CD4-positive, alpha-beta T cell (primary cell): ENCODE measurements around the gene LAT. TPM values are rescaled to one million over a fixed set of nuclear protein-coding genes. Genes with fewer than 3 reads are reported as not detected.
"Not testable (repeated sequence)": the region's sequence is repeated elsewhere in the genome, so short reads cannot be mapped to it uniquely, and the experiment has no call there.

Source experiments
- ATAC-seq: fragments of 200-7000 bp; cut with Tn5 transposase; one replicate; pipeline ENCODE4 v1.10.0; 2022; ENCODE audit warnings: mild to moderate bottlenecking; ENCODE audit not compliant: poor library complexity
- CTCF ChIA-PET: fragments of 350-600 bp; sonication (Branson Sonifier 250); formaldehyde crosslinking; loops from one replicate; lab custom pipeline; 2021; ENCODE audit warnings: antibody characterized with exemption, inconsistent platforms; lab: Charles Lee
- POLR2A ChIA-PET: fragments of 350-600 bp; sonication (Branson Sonifier 250); formaldehyde crosslinking; loops from one replicate; lab custom pipeline; 2021; ENCODE audit warnings: antibody characterized with exemption, inconsistent platforms; lab: Charles Lee
- DNase-seq, 14 experiments: peaks; one replicate each; pipeline ENCODE4 v3.0.0-alpha.2; 2013 to 2020; ENCODE audit warnings: mixed read lengths in 2 of 14
- H3K27ac ChIP-seq, 2 donors: one replicate each; pipeline versions ENCODE4 v1.5.1 to v1.7.0; 2013; ENCODE audit warnings: low read length in 2 of 2, low read depth in 1 of 2, mild to moderate bottlenecking in 1 of 2
- H3K27me3 ChIP-seq, 2 experiments: 1 replicate in 1 of 2; 2 replicates in 1 of 2; pipeline versions ENCODE4 v1.6.1 to v1.7.0; 2013; ENCODE audit warnings: low read length in 2 of 2, control low read depth in 1 of 2, mild to moderate bottlenecking in 1 of 2, moderate library complexity in 1 of 2; ENCODE audit not compliant: insufficient read depth in 2 of 2, control insufficient read depth in 1 of 2
- H3K36me3 ChIP-seq: one replicate; pipeline ENCODE4 v1.6.1; 2013; ENCODE audit warnings: low read length, control low read depth; ENCODE audit not compliant: insufficient read depth
- H3K4me1 ChIP-seq: one replicate; pipeline ENCODE4 v1.6.1; 2013; ENCODE audit warnings: low read length, control low read depth; ENCODE audit not compliant: insufficient read depth
- H3K4me3 ChIP-seq: one replicate; pipeline ENCODE4 v1.5.1; 2013; ENCODE audit warnings: mild to moderate bottlenecking, low read length, moderate library complexity
- H3K9me3 ChIP-seq, 2 experiments: 1 replicate in 1 of 2; 2 replicates in 1 of 2; pipeline versions ENCODE4 v1.6.1 to v1.7.0; 2013; ENCODE audit warnings: low read length in 2 of 2, mild to moderate bottlenecking in 2 of 2, control low read depth in 1 of 2, moderate library complexity in 1 of 2; ENCODE audit not compliant: control insufficient read depth in 1 of 2, insufficient read depth in 1 of 2
- H3K27ac Mint-ChIP-seq: one replicate; pipeline ENCODE4 v1.8.0; 2020; ENCODE audit warnings: mixed read lengths
- H3K27me3 Mint-ChIP-seq: one replicate; pipeline ENCODE4 v1.8.0; 2021; ENCODE audit warnings: mixed read lengths
- H3K36me3 Mint-ChIP-seq: one replicate; pipeline ENCODE4 v1.8.0; 2021; ENCODE audit warnings: low read depth, mixed read lengths
- H3K4me1 Mint-ChIP-seq: one replicate; pipeline ENCODE4 v1.8.0; 2021; ENCODE audit warnings: low read depth, mixed read lengths
- H3K4me3 Mint-ChIP-seq: one replicate; pipeline ENCODE4 v1.8.0; 2020; ENCODE audit warnings: mild to moderate bottlenecking, mixed read lengths
- H3K9me3 Mint-ChIP-seq: one replicate; pipeline ENCODE4 v1.8.0; 2020; ENCODE audit warnings: mixed read lengths
- intact Hi-C, 2 experiments: fragments of 100-400 bp; cut with DNase I in 1 of 2; cut with micrococcal nuclease in 1 of 2; formaldehyde crosslinking; loops; one replicate each; pipeline versions ENCODE4 v1.15.1 to v1.9.0; 2023 to 2025; cut with DNase I, micrococcal nuclease
- total RNA-seq, 174 experiments: library from RNA in 2 of 174; stranded (reverse) in 2 of 174; gene quantifications; one replicate each; pipeline ENCODE4 v1.2.3 and lab custom pipeline; 2021 to 2026
- TF ChIP-seq, protein P1 (sequence below): fragments of 200-600 bp; IDR thresholded peaks from one replicate; pipeline ENCODE4 v1.8.0; 2022; ENCODE audit warnings: antibody characterized with exemption, mild to moderate bottlenecking

The LAT gene
- total RNA-seq, 2 experiments from 2014 or later = 156 to 160 TPM

- peak overlapping the region; percentile 47 for H3K27ac Mint-ChIP-seq
Measured at GRCh38 chr16:28936784-28937155, 48.1 kb upstream of the LAT start.

DNA sequence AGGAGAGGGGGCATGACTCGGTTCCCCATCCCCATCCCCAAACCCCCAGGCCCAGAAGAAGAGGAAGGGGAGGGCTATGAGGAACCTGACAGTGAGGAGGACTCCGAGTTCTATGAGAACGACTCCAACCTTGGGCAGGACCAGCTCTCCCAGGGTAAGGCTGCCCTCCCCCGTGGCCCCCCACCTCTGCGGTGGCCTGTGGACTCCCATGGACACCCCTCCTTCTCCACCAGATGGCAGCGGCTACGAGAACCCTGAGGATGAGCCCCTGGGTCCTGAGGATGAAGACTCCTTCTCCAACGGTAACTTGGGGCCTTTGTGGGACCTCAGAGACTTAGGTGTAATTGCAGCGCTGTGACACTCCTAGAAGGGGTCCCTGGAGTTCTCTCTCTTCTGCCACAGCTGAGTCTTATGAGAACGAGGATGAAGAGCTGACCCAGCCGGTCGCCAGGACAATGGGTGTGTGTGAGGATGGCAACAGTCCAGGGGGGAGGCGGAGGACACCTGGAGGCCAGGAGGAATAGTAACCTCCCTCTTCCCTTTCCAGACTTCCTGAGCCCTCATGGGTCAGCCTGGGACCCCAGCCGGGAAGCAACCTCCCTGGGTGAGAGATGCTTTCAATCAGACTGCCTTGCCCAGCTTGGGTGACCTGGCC is 47.5 kb upstream of the LAT start:
- H3K27ac ChIP-seq = no peak overlapping the region
- ChIA-PET CTCF (interaction anchor here (1.6 kb wide), 1 partner anchor 8 kb away, joined by 6 read pairs; no protein-coding TSS in a partner anchor), POLR2A (no interaction called here)
- TF ChIP-seq, protein P1, sequence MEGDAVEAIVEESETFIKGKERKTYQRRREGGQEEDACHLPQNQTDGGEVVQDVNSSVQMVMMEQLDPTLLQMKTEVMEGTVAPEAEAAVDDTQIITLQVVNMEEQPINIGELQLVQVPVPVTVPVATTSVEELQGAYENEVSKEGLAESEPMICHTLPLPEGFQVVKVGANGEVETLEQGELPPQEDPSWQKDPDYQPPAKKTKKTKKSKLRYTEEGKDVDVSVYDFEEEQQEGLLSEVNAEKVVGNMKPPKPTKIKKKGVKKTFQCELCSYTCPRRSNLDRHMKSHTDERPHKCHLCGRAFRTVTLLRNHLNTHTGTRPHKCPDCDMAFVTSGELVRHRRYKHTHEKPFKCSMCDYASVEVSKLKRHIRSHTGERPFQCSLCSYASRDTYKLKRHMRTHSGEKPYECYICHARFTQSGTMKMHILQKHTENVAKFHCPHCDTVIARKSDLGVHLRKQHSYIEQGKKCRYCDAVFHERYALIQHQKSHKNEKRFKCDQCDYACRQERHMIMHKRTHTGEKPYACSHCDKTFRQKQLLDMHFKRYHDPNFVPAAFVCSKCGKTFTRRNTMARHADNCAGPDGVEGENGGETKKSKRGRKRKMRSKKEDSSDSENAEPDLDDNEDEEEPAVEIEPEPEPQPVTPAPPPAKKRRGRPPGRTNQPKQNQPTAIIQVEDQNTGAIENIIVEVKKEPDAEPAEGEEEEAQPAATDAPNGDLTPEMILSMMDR = no peak
- Mint-ChIP-seq H3K36me3 (no peaks in the 10 kb centered on the region), H3K4me1 (peaks cover 28% of the 10 kb centered on the region), H3K27ac (no peak overlapping the region), H3K4me3 (no peak overlapping the region), H3K27me3 (no peaks in the 10 kb centered on the region), H3K9me3 (no peaks in the 10 kb centered on the region)
- no peak for ATAC-seq
- H3K4me3 ChIP-seq = no peak overlapping the region
- no peaks in the 10 kb centered on the region for H3K36me3 ChIP-seq
- DNase-seq = no peak
- peaks cover 0 to 4% of the 10 kb centered on the region in 2 experiments for H3K9me3 ChIP-seq
- H3K27me3 ChIP-seq = no peaks in the 10 kb centered on the region
- peaks cover 14% of the 10 kb centered on the region for H3K4me1 ChIP-seq
- intact Hi-C loops = no loop called here

More at GRCh38 chr16:28936784-28937155, 48.1 kb upstream of the LAT start:
- peaks cover 28% of the 10 kb centered on the region for H3K4me1 Mint-ChIP-seq
- H3K36me3 Mint-ChIP-seq = no peaks in the 10 kb centered on the region
- Histone ChIP-seq H3K36me3 (no peaks in the 10 kb centered on the region), H3K4me3 (peak overlapping the region; percentile 36), H3K4me1 (peaks cover 14% of the 10 kb centered on the region), H3K27me3 (no peaks in the 10 kb centered on the region), H3K27ac (no peak overlapping the region), H3K9me3 (peaks cover 0 to 4% of the 10 kb centered on the region in 2 experiments)
- peak overlapping the region; percentile 80 for H3K4me3 Mint-ChIP-seq
- TF ChIP-seq, protein P1 = no peak
- ATAC-seq (no peak), DNase-seq (peak in 1 of 14 experiments; percentile 14)
- no peaks in the 10 kb centered on the region for H3K27me3 Mint-ChIP-seq
- no peaks in the 10 kb centered on the region for H3K9me3 Mint-ChIP-seq
- intact Hi-C loops = no loop called here
- CTCF ChIA-PET = interaction anchor here (1.6 kb wide), 1 partner anchor 8 kb away, joined by 6 read pairs; no protein-coding TSS in a partner anchor
- POLR2A ChIA-PET = interaction anchor here (0.8 to 1.5 kb wide), 6 partner anchors 9 to 73 kb away, joined by 3 to 11 read pairs (median 4); partner anchors contain the start of genes NFATC2IP, RABEP2 and SH2B1

DNA sequence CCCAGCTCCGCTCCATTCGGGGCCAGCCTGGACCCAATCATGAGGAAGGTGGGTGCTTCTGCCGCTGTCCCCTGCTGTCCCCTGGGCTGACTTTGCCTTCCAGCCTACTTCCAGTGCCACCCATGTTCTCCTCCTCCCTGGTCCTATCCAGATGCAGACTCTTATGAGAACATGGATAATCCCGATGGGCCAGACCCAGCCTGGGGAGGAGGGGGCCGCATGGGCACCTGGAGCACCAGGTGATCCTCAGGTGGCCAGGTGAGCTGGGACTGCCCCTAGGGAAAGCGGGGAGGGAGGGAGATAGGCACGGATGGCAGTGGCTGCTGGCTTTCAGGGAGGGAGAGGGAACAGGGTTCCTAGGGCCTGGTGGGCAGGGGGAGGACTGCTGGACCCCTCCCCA is 46.1 kb upstream of the LAT start:
- intact Hi-C loops = no loop called here

GRCh38 chr16:28939825-28940224 is 45.0 kb upstream of the LAT start:
- DNase-seq, H3K27me3 Mint-ChIP-seq, CTCF ChIA-PET, POLR2A ChIA-PET, H3K9me3 ChIP-seq, ATAC-seq, H3K27ac Mint-ChIP-seq, H3K36me3 ChIP-seq, H3K4me3 Mint-ChIP-seq, intact Hi-C loops, H3K27me3 ChIP-seq, H3K9me3 Mint-ChIP-seq, H3K36me3 Mint-ChIP-seq, H3K4me3 ChIP-seq, H3K27ac ChIP-seq: not testable (repeated sequence)
- H3K4me1 Mint-ChIP-seq = peaks cover 28% of the 10 kb centered on the region
- H3K4me1 ChIP-seq = peaks cover 14% of the 10 kb centered on the region

More for the DNA sequence above, 46.1 kb upstream of the LAT start:
- H3K9me3 ChIP-seq = peaks cover 0 to 4% of the 10 kb centered on the region in 2 experiments
- Mint-ChIP-seq H3K4me3 (no peak overlapping the region), H3K27ac (no peak overlapping the region), H3K36me3 (no peaks in the 10 kb centered on the region), H3K27me3 (no peaks in the 10 kb centered on the region), H3K9me3 (no peaks in the 10 kb centered on the region), H3K4me1 (peaks cover 28% of the 10 kb centered on the region)
- H3K4me3 ChIP-seq = no peak overlapping the region
- H3K36me3 ChIP-seq = no peaks in the 10 kb centered on the region
- no peak overlapping the region for H3K27ac ChIP-seq
- no peaks in the 10 kb centered on the region for H3K27me3 ChIP-seq
- TF ChIP-seq, protein P1 = no peak
- ATAC-seq (no peak), DNase-seq (no peak)
- CTCF ChIA-PET = no interaction called here
- POLR2A ChIA-PET = no interaction called here
- H3K4me1 ChIP-seq = peaks cover 14% of the 10 kb centered on the region
